HUES48 (cell line): Measurements from ENCODE around the gene ADCY4.

Experiments used
- H3K27ac ChIP-seq: one replicate; pipeline ENCODE4 v1.7.0; 2013; ENCODE audit warnings: low read depth, low read length, inconsistent platforms
- H3K27me3 ChIP-seq: 2 replicates; pipeline ENCODE4 v1.6.1; 2013; ENCODE audit warnings: mild to moderate bottlenecking, low read length; ENCODE audit not compliant: control insufficient read depth, insufficient read depth
- H3K36me3 ChIP-seq: 2 replicates; pipeline ENCODE4 v1.6.1; 2013; ENCODE audit warnings: low read length; ENCODE audit not compliant: control insufficient read depth, insufficient read depth
- H3K4me1 ChIP-seq: 2 replicates; pipeline ENCODE4 v1.6.1; 2013; ENCODE audit warnings: mild to moderate bottlenecking, low read length; ENCODE audit not compliant: control insufficient read depth, insufficient read depth
- H3K4me3 ChIP-seq: 2 replicates; pipeline ENCODE4 v1.5.1; 2013; ENCODE audit warnings: mild to moderate bottlenecking, low read depth, low read length
- H3K9ac ChIP-seq: 2 replicates; pipeline ENCODE4 v1.6.1; 2013; ENCODE audit warnings: mild to moderate bottlenecking, low read depth, low read length, moderate library complexity
- H3K9me3 ChIP-seq: 2 replicates; pipeline ENCODE4 v1.6.1; 2013; ENCODE audit warnings: low read length; ENCODE audit not compliant: control insufficient read depth, insufficient read depth

Gene ADCY4

DNA sequence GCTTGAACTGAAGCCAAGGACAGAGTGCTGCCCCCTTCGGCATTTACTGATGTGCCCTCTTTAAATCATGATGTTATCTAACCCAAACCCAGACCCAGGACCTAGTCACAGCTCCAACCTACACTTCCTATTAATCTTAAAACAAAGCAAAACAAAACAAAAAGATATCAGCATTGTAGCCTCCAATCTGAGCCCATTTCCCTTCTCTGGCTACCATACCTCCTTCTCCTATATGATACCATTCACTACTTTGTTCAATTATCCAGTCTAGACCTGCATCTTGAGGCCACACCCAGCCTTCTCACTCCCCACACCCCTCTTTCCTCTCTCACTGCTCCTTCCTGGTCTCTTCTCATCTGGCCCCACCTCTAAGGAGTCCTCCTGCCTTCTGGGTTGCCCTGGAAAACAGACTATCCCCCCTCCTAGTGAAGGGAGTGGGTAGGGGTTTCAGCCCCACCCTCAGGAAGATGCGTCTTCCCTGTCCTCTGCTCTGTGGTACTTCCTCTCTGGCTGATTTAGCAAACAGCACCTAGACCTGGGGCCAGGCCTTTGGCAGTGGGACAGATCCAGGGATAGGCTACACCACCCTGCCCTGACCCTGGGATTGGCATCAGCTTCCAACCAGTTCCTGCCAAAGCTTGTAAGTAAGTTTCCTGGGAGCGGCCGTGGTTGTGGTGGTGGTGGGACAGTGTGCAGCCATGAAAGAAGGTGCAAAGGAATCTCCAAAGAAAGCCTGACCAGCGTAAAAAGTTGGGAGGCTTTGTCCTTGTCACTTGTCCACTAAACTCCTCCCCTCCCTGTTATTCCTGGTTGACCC lies 20.3 kb downstream of the ADCY4 start:
- Histone ChIP-seq H3K9ac (no peak overlapping the region), H3K27me3 (peaks cover 31% of the 10 kb centered on the region), H3K4me1 (no peaks in the 10 kb centered on the region), H3K9me3 (no peaks in the 10 kb centered on the region), H3K4me3 (no peak overlapping the region), H3K27ac (no peak overlapping the region), H3K36me3 (no peaks in the 10 kb centered on the region)

GRCh38 chr14:24313913-24314312 lies 21.0 kb downstream of the ADCY4 start:
- H3K9ac ChIP-seq = no peak overlapping the region
- H3K4me1 ChIP-seq = no peaks in the 10 kb centered on the region
- H3K9me3 ChIP-seq = no peaks in the 10 kb centered on the region
- H3K4me3 ChIP-seq = no peak overlapping the region
- peaks cover 24% of the 10 kb centered on the region for H3K27me3 ChIP-seq
- no peak overlapping the region for H3K27ac ChIP-seq
- H3K36me3 ChIP-seq = peaks cover 3% of the 10 kb centered on the region

GRCh38 chr14:24312736-24313507 lies 21.9 kb downstream of the ADCY4 start:
- Histone ChIP-seq H3K27me3 (peaks cover 15% of the 10 kb centered on the region), H3K9me3 (no peaks in the 10 kb centered on the region), H3K27ac (no peak overlapping the region), H3K36me3 (peaks cover 10% of the 10 kb centered on the region), H3K9ac (no peak overlapping the region), H3K4me1 (no peaks in the 10 kb centered on the region), H3K4me3 (no peak overlapping the region)

GRCh38 chr14:24311837-24312615 lies 22.8 kb downstream of the ADCY4 start:
- peaks cover 6% of the 10 kb centered on the region; the same call in 1 of the 2 replicates for H3K27me3 ChIP-seq
- peaks cover 14% of the 10 kb centered on the region for H3K36me3 ChIP-seq
- H3K9ac ChIP-seq = no peak overlapping the region
- no peak overlapping the region for H3K4me3 ChIP-seq
- no peaks in the 10 kb centered on the region for H3K4me1 ChIP-seq
- no peak overlapping the region for H3K27ac ChIP-seq
- H3K9me3 ChIP-seq = no peaks in the 10 kb centered on the region

GRCh38 chr14:24310646-24311604 lies 23.9 kb downstream of the ADCY4 start, which contains the start of gene LTB4R:
TSS of gene LTB4R (plus strand) at chr14:24311502. CDS start at chr14:24315652, 4,150 bp downstream.
- Histone ChIP-seq H3K4me1 (no peaks in the 10 kb centered on the region), H3K27me3 (no peaks in the 10 kb centered on the region; the same call in 1 of the 2 replicates), H3K36me3 (peaks cover 25% of the 10 kb centered on the region), H3K9ac (no peak within 1 kb of the TSS), H3K4me3 (no peak within 1 kb of the TSS), H3K27ac (no peak within 1 kb of the TSS), H3K9me3 (no peaks in the 10 kb centered on the region)

DNA sequence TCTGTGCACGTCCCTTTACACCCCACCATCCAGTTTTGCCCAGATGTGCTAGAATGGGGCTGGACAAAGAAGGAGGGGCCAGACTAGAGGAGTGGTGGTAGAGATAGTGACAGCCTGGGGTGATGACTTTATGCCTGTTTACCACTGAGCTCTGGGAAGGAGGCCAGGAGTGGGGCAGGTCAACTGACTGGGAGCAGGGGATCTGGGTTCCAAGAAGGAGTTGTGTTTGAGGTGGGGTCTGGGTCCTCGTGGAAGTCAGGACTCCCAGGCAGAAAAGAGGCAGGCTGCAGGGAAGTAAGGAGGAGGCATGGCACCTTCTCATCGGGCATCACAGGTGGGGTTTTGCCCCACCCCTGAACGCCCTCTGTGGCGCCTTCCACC lies 24.6 kb downstream of the ADCY4 start:
- Histone ChIP-seq H3K9ac (no peak overlapping the region), H3K4me1 (no peaks in the 10 kb centered on the region), H3K27me3 (no peaks in the 10 kb centered on the region; the same call in 1 of the 2 replicates), H3K36me3 (peaks cover 32% of the 10 kb centered on the region), H3K9me3 (no peaks in the 10 kb centered on the region), H3K4me3 (no peak overlapping the region), H3K27ac (no peak overlapping the region)

- Histone ChIP-seq H3K4me3 (no peak within 1 kb of the TSS), H3K9ac (no peak within 1 kb of the TSS), H3K36me3 (peaks cover 37% of the 10 kb centered on the region), H3K4me1 (no peaks in the 10 kb centered on the region), H3K27ac (no peak within 1 kb of the TSS), H3K27me3 (no peaks in the 10 kb centered on the region; the same call in 1 of the 2 replicates), H3K9me3 (no peaks in the 10 kb centered on the region)
Measured at GRCh38 chr14:24309538-24310264, 25.2 kb downstream of the ADCY4 start, which contains the start of gene LTB4R2. TSS of gene LTB4R2 (plus strand) at chr14:24310140. CDS start at chr14:24310665, 525 bp downstream.

DNA sequence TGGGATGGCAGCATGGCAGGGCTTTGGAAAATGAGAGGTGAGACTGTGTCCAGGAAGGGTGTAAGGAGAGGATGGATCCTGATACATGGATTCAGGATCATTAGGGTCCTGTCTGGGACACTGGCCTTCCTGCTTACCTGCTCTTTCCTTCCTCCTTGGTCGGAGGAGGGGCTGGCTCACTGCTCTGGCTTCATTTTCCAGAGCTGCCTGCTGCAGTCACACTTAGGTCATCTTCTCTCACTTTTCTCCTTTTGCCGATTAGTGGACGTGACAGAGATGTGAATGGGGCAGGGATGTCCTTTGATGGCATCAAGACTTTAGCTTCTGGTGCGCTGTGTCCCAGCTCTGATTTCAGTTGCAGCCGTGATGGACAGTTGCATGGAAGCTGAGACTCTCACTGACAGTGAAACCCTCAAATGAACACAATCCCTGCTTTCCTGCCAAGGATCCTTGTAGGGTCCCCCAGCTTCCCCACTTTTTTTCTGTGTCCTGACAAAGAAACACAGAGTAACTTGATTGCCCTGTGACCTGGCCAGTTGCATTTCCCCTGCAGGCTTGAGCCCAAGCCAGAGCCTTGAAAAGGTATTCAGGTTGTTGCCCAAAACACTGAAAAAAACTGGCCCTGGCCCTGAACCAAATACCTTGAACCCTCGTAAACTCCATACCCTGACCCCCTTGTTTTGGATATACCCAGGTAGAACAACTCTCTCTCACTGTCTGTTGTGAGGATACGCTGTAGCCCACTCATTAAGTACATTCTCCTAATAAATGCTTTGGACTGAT lies 26.3 kb downstream of the ADCY4 start:
- no peak overlapping the region for H3K9ac ChIP-seq
- no peaks in the 10 kb centered on the region for H3K27me3 ChIP-seq
- H3K4me1 ChIP-seq = no peaks in the 10 kb centered on the region
- no peak overlapping the region for H3K27ac ChIP-seq
- H3K36me3 ChIP-seq = peaks cover 49% of the 10 kb centered on the region
- H3K9me3 ChIP-seq = no peaks in the 10 kb centered on the region
- no peak overlapping the region for H3K4me3 ChIP-seq
